Measurements from ENCODE around the gene RASSF7.

DNA sequence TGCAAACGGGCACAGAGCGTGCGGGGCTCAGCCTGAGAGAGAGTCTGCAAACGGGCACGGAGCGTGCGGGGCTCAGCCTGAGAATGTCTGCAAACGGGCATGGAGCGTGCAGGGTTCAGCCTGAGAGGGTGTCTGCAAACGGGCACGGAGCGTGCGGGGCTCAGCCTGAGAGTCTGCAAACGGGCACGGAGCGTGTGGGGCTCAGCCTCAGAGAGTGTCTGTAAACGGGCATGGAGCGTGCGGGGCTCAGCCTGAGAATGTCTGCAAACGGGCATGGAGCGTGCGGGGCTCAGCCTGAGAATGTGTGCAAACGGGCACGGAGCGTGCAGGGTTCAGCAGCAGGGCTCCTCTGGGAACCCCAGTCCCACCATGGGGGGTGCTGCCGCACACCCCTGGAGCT is 29.0 kb downstream of the RASSF7 start:
- TF ChIP-seq SUZ12 (IDR thresholded peaks at IDR 0.05; ENCODE audit: low read length) (no peak), GABPA (IDR thresholded peaks at IDR 0.05; ENCODE audit: borderline replicate concordance, insufficient read depth, low read length) (no peak), CTCF (IDR thresholded peaks at IDR 0.05; ENCODE audit: control extremely low read depth in 1 of 3, insufficient read depth in 1 of 3, low read depth in 1 of 3, low read length in 3 of 3) (no peak), JUN (IDR thresholded peaks at IDR 0.05; ENCODE audit: low read depth, low read length) (no peak), YY1 (IDR thresholded peaks at IDR 0.05; ENCODE audit: low read depth, low read length) (no peak)
